ENCODE data around the gene PIEZO2.

- TF ChIP-seq CTCF (IDR thresholded peaks at IDR 0.05) (no peak), ZFX (IDR thresholded peaks at IDR 0.05; ENCODE audit: borderline replicate concordance) (no peak)
These were observed 57.6 kb downstream of the PIEZO2 start for GRCh38 chr18:11091746-11092145.
